GM12878 (cell line): ENCODE results near the gene ZBTB48. TPM values are rescaled to one million over a fixed set of nuclear protein-coding genes. Genes with fewer than 3 reads are reported as not detected.

Source experiments
- ATAC-seq: fragments of 200-7000 bp; cut with Tn5 transposase; 3 replicates; pipeline ENCODE4 v1.9.1; 2020; ENCODE audit warnings: mild to moderate bottlenecking, moderate library complexity
- BruUV-seq: library from RNA; stranded (reverse); fragments of 400-500 nt; replicated peaks from 2 replicates; lab custom pipeline; 2021; lab: Mats Ljungman, UMichigan
- CTCF ChIA-PET: fragments of 300-600 bp; sonication (Branson Sonifier 250); formaldehyde crosslinking; extraction: SDS; loops from one replicate; lab custom pipeline; 2021; ENCODE audit warnings: inconsistent platforms; lab: Yijun Ruan, JAX
- POLR2A ChIA-PET: fragments of 350-600 bp; formaldehyde crosslinking; extraction: SDS; loops from one replicate; lab custom pipeline; 2021; ENCODE audit warnings: inconsistent platforms; lab: Charles Lee
- RAD21 ChIA-PET: fragments of 300-600 bp; sonication (Branson Sonifier 250); formaldehyde crosslinking; loops from one replicate; lab custom pipeline; 2023; ENCODE audit warnings: antibody characterized with exemption; ENCODE audit not compliant: unreplicated experiment; lab: Charles Lee
- SMC1A ChIA-PET: fragments of 300-600 bp; sonication (Branson Sonifier 250); formaldehyde crosslinking; loops from one replicate; lab custom pipeline; 2023; ENCODE audit not compliant: unreplicated experiment, uncharacterized antibody; lab: Charles Lee
- DNase-seq: peaks from one replicate; pipeline ENCODE4 v3.0.0-alpha.2; 2011; ENCODE audit warnings: low read depth, low spot score
- FAIRE-seq: peaks from 3 replicates; lab custom pipeline; 2011; peaks lifted over from hg19 to GRCh38; lab: Jason Lieb, UNC
- H2AFZ ChIP-seq: 2 replicates; pipeline ENCODE4 v1.6.0; 2011; ENCODE audit warnings: low read depth, low read length, control low read depth; ENCODE audit not compliant: control insufficient read depth
- H3K27ac ChIP-seq: 2 replicates; pipeline ENCODE4 v1.5.1; 2011; ENCODE audit warnings: control low read depth; ENCODE audit not compliant: control insufficient read depth, insufficient read depth
- H3K27me3 ChIP-seq, 2 experiments: replicated peaks in 1 of 2; 2 replicates each; pipeline versions ENCODE4 v1.6.0 to v1.6.1; 2011; ENCODE audit warnings: low read length in 1 of 2; ENCODE audit not compliant: control insufficient read depth in 2 of 2, insufficient read depth in 2 of 2
- H3K36me3 ChIP-seq, 2 experiments: 2 replicates each; pipeline ENCODE4 v1.5.1; 2011; ENCODE audit warnings: low read length in 1 of 2; ENCODE audit not compliant: control insufficient read depth in 2 of 2, insufficient read depth in 2 of 2
- H3K4me1 ChIP-seq: 2 replicates; pipeline ENCODE4 v1.6.1; 2011; ENCODE audit warnings: mild to moderate bottlenecking, low read length, moderate library complexity, mixed read lengths; ENCODE audit not compliant: control insufficient read depth, insufficient read depth
- H3K4me2 ChIP-seq: 2 replicates; pipeline ENCODE4 v1.6.0; 2011; ENCODE audit warnings: control low read depth; ENCODE audit not compliant: control insufficient read depth, insufficient read depth
- H3K4me3 ChIP-seq: fragments of 200-600 bp; sonication (generic); 2 replicates; pipeline ENCODE4 v1.5.1; 2016
- H3K79me2 ChIP-seq: 2 replicates; pipeline ENCODE4 v1.6.0; 2011; ENCODE audit warnings: low read length; ENCODE audit not compliant: control insufficient read depth, insufficient read depth
- H3K9ac ChIP-seq: 2 replicates; pipeline ENCODE4 v1.8.0; 2011; ENCODE audit warnings: low read length, control low read depth, mixed read lengths; ENCODE audit not compliant: control insufficient read depth, insufficient read depth
- H3K9me3 ChIP-seq: replicated peaks from 3 replicates; pipeline ENCODE4 v1.5.1; 2011; ENCODE audit warnings: mild to moderate bottlenecking, low read length; ENCODE audit not compliant: control insufficient read depth, insufficient read depth
- H4K20me1 ChIP-seq: 2 replicates; pipeline ENCODE4 v1.6.0; 2011; ENCODE audit not compliant: control insufficient read depth, insufficient read depth
- LARP7 ChIP-seq: fragments of 450-650 bp; IDR thresholded peaks from 2 replicates; pipeline ENCODE4 v1.6.1; 2017; ENCODE audit warnings: mild to moderate bottlenecking
- NRF1 ChIP-seq: conservative IDR thresholded peaks from 2 replicates; pipeline ENCODE4 v1.6.1; 2011; ENCODE audit warnings: mild to moderate bottlenecking, low read depth, low read length, improper control_type of control experiment
- RUNX3 ChIP-seq: IDR thresholded peaks from 2 replicates; pipeline ENCODE4 v1.6.1; 2012; ENCODE audit warnings: low read length, inconsistent platforms
- SIN3A ChIP-seq: IDR thresholded peaks from 2 replicates; pipeline ENCODE4 v1.6.1; 2012; ENCODE audit warnings: low read depth, low read length, improper control_type of control experiment
- SMC3 ChIP-seq: IDR thresholded peaks from 2 replicates; pipeline ENCODE4 v1.6.1; 2011; ENCODE audit warnings: low read length, improper control_type of control experiment, borderline replicate concordance
- STAT3 ChIP-seq: IDR thresholded peaks from 2 replicates; pipeline ENCODE4 v1.6.1; 2011; ENCODE audit warnings: low read depth, low read length, improper control_type of control experiment
- WGBS: methylation state at CpG from one replicate; pipeline ENCODE4 v1.1.6; 2016; ENCODE audit warnings: low lambda C conversion rate; ENCODE audit not compliant: insufficient replicate concordance, insufficient coverage; ENCODE audit errors: missing lambda C conversion rate; 5-methylcytosine and 5-hydroxymethylcytosine counted together
- in situ Hi-C: fragments of 300-500 bp; cut with MboI; formaldehyde crosslinking; loops from 9 replicates; pipeline ENCODE4 v1.14.3; 2018; ENCODE audit warnings: mixed read lengths
- intact Hi-C: fragments of 100-400 bp; cut with micrococcal nuclease; formaldehyde crosslinking; loops from one replicate; pipeline ENCODE4 v1.14.2; 2022; ENCODE audit not compliant: unreplicated experiment
- polyA plus RNA-seq, 11 experiments: library from polyadenylated mRNA; depleted of rRNA in 4 of 11; unstranded in 6 of 11; stranded (reverse) in 5 of 11; fragments of >200 nt; fragmentation: Nextera tagmentation in 4 of 11; fragmentation: Illumina TruSeq in 1 of 11; extraction: Ambion mirVana in 4 of 11; extraction: Trizol in 1 of 11; gene quantifications; 1 replicate in 1 of 11; 2 replicates in 10 of 11; pipeline versions ENCODE4 v1.2.1 to v1.2.3, GENCODE V29; 2011 to 2016; ENCODE audit warnings: inconsistent platforms in 2 of 11, missing spikeins in 2 of 11, low read depth in 1 of 11
- total RNA-seq, 4 experiments: library from RNA; depleted of rRNA in 3 of 4; stranded (reverse); fragments of >200 nt in 3 of 4; fragmentation: Illumina TruSeq in 1 of 4; extraction: Trizol in 1 of 4; gene quantifications; 2 replicates each; pipeline versions ENCODE4 v1.2.1 to v1.2.3, GENCODE V29; 2013 to 2021
- TF ChIP-seq, protein P1 (sequence below): fragments of 450-650 bp; IDR thresholded peaks from 2 replicates; pipeline ENCODE4 v1.6.1; 2016; ENCODE audit warnings: mild to moderate bottlenecking, moderate library complexity, borderline replicate concordance
- TF ChIP-seq, protein P2 (sequence below): IDR thresholded peaks from 2 replicates; pipeline ENCODE4 v1.6.1; 2011; ENCODE audit warnings: borderline replicate concordance, low read depth, mild to moderate bottlenecking, moderate library complexity, mixed read lengths, low read length; ENCODE audit not compliant: insufficient read depth; ENCODE audit errors: extremely low read length

ZBTB48 gene
- total and polyA plus RNA-seq, 10 of the 15 experiments (the other 5 are each of a cell fraction or from before 2014, with no cell fraction given), result 1.00 to 25.3 (median 16.7) TPM

DNA sequence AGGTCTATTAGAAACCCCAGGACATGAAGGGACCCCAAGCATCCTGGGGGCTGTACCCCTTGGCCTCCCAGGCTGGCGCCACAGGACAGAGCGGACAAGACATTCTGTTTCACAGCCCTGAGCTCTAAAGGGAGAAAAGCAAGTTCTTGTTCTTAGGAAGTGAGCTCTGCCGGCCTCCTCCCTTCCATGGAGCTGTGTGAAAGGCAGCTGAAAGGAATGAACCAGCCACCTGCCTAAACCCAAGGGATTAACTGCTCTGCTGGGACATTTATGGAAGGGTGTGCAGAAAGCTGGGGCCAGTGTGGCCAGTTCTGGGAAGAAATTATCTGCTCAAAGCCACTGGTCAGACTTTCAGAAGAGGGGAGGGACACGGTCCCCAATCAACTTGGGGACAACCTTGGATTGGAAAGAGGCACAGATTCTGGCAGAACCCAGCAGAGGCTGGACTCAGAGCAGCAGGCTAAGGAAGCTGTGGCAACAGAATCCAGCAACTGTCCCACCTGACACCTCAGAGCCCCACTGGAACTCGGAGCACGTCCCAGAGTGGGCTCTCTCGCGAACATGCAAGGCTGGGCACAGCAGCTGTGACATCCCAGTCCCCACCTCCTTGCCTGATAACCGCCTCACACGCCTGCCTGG is 20.7 kb downstream of the ZBTB48 start:
- ATAC-seq (peak; percentile 10), DNase-seq (no peak), FAIRE-seq (no peak)
- H3K9me3 ChIP-seq, result no peaks in the 10 kb centered on the region
- 20% methylated on average over 10 of the region's 10 CpGs for WGBS
- H2AFZ ChIP-seq, result peak overlapping the region; percentile 70
- H3K4me2 ChIP-seq, result peak overlapping the region; percentile 100
- H3K4me3 ChIP-seq, result peak overlapping the region; percentile 94
- peak overlapping the region; percentile 84 for H3K9ac ChIP-seq
- H4K20me1 ChIP-seq, result no peaks in the 10 kb centered on the region
- H3K27ac ChIP-seq, result peak overlapping the region; percentile 73
- TF ChIP-seq SMC3 (no peak), NRF1 (no peak), RUNX3 (no peak), STAT3 (no peak), LARP7 (no peak), SIN3A (0 out of 2 replicates have a peak, but pooled peaks have one; percentile 4)
- TF ChIP-seq, protein P1, sequence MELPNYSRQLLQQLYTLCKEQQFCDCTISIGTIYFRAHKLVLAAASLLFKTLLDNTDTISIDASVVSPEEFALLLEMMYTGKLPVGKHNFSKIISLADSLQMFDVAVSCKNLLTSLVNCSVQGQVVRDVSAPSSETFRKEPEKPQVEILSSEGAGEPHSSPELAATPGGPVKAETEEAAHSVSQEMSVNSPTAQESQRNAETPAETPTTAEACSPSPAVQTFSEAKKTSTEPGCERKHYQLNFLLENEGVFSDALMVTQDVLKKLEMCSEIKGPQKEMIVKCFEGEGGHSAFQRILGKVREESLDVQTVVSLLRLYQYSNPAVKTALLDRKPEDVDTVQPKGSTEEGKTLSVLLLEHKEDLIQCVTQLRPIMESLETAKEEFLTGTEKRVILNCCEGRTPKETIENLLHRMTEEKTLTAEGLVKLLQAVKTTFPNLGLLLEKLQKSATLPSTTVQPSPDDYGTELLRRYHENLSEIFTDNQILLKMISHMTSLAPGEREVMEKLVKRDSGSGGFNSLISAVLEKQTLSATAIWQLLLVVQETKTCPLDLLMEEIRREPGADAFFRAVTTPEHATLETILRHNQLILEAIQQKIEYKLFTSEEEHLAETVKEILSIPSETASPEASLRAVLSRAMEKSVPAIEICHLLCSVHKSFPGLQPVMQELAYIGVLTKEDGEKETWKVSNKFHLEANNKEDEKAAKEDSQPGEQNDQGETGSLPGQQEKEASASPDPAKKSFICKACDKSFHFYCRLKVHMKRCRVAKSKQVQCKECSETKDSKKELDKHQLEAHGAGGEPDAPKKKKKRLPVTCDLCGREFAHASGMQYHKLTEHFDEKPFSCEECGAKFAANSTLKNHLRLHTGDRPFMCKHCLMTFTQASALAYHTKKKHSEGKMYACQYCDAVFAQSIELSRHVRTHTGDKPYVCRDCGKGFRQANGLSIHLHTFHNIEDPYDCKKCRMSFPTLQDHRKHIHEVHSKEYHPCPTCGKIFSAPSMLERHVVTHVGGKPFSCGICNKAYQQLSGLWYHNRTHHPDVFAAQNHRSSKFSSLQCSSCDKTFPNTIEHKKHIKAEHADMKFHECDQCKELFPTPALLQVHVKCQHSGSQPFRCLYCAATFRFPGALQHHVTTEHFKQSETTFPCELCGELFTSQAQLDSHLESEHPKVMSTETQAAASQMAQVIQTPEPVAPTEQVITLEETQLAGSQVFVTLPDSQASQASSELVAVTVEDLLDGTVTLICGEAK, result 0 out of 2 replicates have a peak, but pooled peaks have one; percentile 7
- TF ChIP-seq, protein P2, sequence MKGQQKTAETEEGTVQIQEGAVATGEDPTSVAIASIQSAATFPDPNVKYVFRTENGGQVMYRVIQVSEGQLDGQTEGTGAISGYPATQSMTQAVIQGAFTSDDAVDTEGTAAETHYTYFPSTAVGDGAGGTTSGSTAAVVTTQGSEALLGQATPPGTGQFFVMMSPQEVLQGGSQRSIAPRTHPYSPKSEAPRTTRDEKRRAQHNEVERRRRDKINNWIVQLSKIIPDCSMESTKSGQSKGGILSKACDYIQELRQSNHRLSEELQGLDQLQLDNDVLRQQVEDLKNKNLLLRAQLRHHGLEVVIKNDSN, result no peak
- H3K36me3 ChIP-seq, result peaks cover 2 to 10% of the 10 kb centered on the region in 2 experiments; a peak in 3 of 4 replicates
- CTCF ChIA-PET, result interaction anchor here (0.8 to 5.4 kb wide), 5 partner anchors 12 to 110 kb away, joined by 3 to 39 read pairs (median 4); partner anchors contain the start of genes NOL9, TAS1R1 and ZBTB48
- POLR2A ChIA-PET, result interaction anchor here (0.9 to 4.0 kb wide), 5 partner anchors 12 to 47 kb away, joined by 3 to 22 read pairs (median 3); partner anchors contain the start of genes NOL9 and ZBTB48
- RAD21 ChIA-PET, result interaction anchor here (0.8 to 3.9 kb wide), 4 partner anchors 20 to 46 kb away, joined by 3 to 38 read pairs (median 3); partner anchors contain the start of genes NOL9, TAS1R1 and ZBTB48
- BruUV-seq, result TSS peak; percentile 54
- H3K79me2 ChIP-seq, result peaks cover 36% of the 10 kb centered on the region
- H3K27me3 ChIP-seq, result no peaks in the 10 kb centered on the region
- intact Hi-C loops, result no loop called here
- SMC1A ChIA-PET, result interaction anchor here (0.7 to 2.1 kb wide), 9 partner anchors 9 to 48 kb away, joined by 3 to 16 read pairs (median 3); partner anchors contain the start of gene ZBTB48
- H3K4me1 ChIP-seq, result peaks cover 13% of the 10 kb centered on the region
- in situ Hi-C loops, result no loop called here
